Right ventricle myocardium inferior (tissue), 1 donor: ENCODE measurements around the gene TGM3. TPM values are rescaled to one million over a fixed set of nuclear protein-coding genes. Genes with fewer than 3 reads are reported as not detected.
"Not testable (repeated sequence)": the region's sequence is repeated elsewhere in the genome, so short reads cannot be mapped to it uniquely, and the experiment has no call there.

ENCODE experiments used
- ATAC-seq: fragments of 200-7000 bp; cut with Tn5 transposase; one replicate; pipeline ENCODE4 v1.9.1; 2020; ENCODE audit warnings: mild to moderate bottlenecking, moderate library complexity
- DNase-seq: peaks from one replicate; pipeline ENCODE4 v3.0.0; 2021; ENCODE audit errors: missing footprints
- intact Hi-C: fragments of 100-400 bp; cut with DNase I; formaldehyde crosslinking; loops from one replicate; pipeline ENCODE4 v1.11.0; 2022
- long read RNA-seq: library from polyadenylated mRNA; unstranded; transcript quantifications from one replicate; pipeline ENCODE4 v2.0.0, GENCODE V29; 2021
- total RNA-seq: library from RNA; stranded (reverse); fragmentation: NEBNext Ultra II Directional; extraction: Animal tissue kit (Norgen Biotek cat#: 25700); gene quantifications from one replicate; pipeline ENCODE4 v1.2.1, GENCODE V29; 2021
- donor health status: DM: no; HTN: yes; CAD: no; lungs with severe emphysema.

The TGM3 gene, protein sequence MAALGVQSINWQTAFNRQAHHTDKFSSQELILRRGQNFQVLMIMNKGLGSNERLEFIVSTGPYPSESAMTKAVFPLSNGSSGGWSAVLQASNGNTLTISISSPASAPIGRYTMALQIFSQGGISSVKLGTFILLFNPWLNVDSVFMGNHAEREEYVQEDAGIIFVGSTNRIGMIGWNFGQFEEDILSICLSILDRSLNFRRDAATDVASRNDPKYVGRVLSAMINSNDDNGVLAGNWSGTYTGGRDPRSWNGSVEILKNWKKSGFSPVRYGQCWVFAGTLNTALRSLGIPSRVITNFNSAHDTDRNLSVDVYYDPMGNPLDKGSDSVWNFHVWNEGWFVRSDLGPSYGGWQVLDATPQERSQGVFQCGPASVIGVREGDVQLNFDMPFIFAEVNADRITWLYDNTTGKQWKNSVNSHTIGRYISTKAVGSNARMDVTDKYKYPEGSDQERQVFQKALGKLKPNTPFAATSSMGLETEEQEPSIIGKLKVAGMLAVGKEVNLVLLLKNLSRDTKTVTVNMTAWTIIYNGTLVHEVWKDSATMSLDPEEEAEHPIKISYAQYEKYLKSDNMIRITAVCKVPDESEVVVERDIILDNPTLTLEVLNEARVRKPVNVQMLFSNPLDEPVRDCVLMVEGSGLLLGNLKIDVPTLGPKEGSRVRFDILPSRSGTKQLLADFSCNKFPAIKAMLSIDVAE
- total RNA-seq = not detected
- long read RNA-seq = 0 reads

DNA sequence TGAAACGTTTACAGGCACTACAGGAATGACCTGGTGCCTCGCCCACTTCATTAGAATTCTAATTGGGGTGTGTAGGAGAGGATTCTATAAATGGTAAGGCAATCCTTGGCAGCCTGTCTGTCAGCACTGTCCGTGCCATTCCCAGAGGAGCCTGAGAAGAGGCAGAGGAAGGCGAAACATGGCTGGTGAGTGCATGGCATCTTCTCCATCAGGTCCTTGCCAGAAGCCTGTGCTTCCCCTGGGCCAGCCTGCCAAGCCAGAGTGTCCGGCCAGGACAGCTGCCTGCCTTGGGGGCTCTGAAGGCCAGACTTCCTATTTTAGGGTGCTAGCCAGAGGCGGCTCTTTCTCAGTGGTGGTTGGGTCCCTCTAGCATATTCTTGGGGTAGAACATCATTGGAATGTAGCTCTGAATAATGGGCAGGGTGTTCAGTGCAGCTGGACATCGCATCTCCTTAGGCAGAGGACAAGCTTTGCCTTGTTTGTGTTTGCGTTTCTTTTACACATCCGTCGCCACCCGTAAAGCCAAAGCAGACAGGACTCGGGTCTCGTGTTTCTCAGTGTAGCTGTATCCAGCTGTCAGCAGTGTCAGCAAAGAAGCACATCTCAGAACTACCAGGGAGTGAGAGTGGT lies at the start of gene TGM3:
TGM3 (plus strand) TSS at position 116 of the 630 bp plus-strand sequence; CDS start at position 179, 63 bp downstream.
- no peak for DNase-seq
- intact Hi-C loops = no loop called here
- no peak for ATAC-seq

DNA sequence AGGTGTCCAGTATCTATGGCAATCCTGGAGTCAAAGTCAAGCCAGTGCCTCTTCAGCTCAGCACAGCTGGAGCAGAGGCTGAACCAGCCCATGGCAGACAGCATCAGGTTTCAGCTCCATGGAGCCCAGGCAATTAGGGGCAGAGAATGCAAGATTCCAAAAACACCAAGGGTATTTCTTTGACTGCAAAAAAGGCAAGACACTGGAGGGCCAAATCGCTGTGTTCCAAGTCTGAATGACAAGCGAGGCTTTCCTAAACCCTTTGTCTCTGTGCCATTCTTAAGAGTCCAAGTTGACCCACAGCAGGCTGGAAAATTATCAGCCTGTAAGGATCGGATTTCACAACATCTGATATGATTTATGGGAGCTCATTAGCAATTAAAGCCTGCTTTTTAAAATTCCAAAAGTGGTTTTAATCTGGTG lies 49.7 kb upstream of the TGM3 start:
- no peak for DNase-seq
- ATAC-seq = no peak
- intact Hi-C loops = no loop called here

DNA sequence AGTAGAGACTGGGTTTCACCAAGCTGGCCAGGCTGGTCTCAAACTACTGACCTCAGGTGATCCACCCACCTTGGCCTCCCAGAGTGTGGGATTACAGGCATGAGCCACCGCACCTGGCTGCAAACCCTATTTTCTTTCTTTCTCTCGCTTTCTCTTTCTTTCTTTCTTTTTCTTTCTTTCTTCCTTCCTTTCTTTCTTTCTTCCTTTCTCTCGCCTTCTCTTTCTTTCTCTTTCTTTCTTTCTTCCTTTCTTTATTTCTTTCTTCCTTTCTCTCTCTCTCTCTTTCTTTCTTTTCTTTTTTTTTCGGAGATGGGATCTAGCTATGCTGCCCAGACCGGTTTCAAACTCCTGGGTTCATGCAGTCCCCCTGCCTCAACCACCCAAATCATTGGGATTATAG lies 47.0 kb upstream of the TGM3 start:
- DNase-seq (no peak), ATAC-seq (no peak)
- intact Hi-C loops = no loop called here

DNA sequence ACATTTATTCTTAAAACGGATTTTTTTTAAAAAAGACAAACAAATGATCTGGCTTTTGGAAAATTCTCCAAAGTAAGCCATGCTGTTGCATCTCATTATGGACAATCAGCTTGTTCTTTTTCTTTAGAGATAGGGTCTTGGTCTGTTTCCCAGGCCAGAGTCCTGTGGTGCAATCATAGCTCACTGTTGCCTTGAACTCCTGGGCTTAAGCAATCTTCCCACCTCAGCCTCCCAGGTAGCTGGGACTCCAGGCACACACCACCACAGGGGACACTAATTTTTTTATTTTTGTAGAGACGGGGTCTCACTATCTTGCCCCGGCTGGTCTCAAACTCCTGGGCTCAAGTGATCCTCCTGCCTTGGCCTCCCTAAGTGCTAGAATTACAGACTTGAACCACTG lies 45.9 kb upstream of the TGM3 start:
- ATAC-seq (no peak), DNase-seq (no peak)
- intact Hi-C loops = no loop called here

DNA sequence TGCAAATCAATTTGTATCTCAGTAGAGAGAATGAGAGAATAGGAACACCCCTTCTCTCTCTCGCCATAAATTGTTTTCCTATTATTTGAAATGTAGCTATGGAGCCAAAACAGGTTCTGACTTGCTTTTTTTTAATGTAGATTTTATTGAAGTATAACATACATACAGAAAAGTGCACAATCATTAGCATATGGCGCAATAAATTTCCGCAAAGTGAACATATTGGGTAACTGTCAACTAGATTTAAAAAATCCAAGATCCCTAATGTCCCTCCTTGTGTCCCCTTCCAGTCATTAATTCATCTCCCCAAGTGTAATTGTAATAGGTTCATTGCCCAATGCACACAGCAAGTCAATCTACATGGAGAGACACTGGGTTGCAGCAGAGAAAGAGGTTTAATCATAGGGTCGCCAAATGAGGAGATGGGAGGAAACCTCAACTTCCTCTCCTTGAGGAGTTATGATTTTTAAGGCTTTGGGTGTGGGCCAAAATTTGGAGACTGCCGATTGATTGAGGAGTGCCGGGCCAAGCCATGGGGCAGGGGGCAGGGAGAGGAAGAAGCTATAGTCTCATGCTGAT lies 43.3 kb upstream of the TGM3 start:
- DNase-seq (no peak), ATAC-seq (no peak)
- intact Hi-C loops = no loop called here

DNA sequence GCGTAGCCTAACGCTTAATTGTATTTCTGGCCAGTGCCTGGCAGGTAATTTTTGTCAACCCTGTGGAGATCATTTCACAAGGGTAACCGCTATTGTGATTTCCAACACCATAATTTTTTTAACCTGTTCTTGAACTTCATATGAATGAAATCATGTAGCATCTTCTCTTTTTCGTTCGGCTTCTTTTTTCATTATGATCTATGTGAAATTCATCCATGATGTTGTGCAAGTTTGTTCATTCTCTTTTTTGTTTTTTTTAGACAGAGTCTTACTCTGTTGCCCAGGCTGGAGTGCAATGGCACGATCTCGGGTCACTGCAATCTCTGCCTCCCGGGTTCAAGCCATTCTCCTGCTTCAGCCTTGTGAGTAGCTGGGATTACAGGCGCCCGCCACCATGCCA lies 42.5 kb upstream of the TGM3 start:
- intact Hi-C loops = no loop called here
- ATAC-seq (no peak), DNase-seq (no peak)

DNA sequence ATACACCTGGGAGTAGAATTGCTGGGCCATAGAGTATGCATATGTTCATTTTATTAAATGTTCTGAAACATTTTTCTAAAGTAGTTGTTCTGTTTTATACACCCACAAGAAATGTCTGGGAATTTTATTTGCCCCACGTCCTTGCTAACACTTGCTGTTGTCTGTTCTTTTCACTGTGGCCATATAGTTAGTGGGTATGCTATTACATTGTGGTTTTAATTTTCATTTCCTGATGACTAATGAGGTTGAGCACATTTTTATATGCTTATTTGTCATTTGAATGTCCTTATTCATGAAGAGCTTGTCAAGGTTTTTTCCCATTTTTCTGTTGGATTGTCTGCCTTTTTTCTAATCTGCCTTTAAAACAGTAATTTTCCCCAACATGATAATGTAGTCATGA lies 41.5 kb upstream of the TGM3 start:
- ATAC-seq = no peak
- intact Hi-C loops = no loop called here

DNA sequence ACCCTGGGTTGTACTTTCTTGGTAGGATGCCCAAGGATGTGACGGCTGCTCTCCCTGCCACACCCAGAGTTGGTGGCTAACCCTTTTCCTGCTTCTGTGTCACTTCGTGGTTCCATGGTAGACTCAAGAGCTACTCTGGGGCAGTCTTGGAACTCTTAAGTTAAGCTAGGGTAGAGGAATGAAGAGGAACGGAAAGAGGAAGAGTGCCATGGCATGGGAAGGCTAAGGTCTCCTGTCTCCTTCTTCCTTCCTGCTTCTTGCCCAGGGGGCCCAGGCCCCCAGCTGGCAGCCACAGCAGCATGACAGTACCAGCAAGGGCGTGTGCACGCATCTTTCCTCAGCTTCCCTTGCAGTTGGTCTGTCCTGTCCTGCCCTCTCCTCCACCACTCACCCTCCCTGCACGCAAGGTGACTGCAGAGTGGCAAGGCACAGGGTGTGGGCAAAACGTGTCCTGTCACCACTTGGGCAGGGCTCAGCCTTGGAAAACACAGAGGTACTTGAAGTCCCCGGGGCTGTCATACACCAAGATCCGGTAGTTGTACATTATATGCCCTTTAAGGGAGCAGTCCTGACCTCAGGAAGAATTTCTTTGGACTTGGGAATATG lies 39.8 kb upstream of the TGM3 start:
- DNase-seq (no peak), ATAC-seq (peak; percentile 28)
- intact Hi-C loops = no loop called here

More for the DNA sequence above, 41.5 kb upstream of the TGM3 start:
- no peak for DNase-seq

DNA sequence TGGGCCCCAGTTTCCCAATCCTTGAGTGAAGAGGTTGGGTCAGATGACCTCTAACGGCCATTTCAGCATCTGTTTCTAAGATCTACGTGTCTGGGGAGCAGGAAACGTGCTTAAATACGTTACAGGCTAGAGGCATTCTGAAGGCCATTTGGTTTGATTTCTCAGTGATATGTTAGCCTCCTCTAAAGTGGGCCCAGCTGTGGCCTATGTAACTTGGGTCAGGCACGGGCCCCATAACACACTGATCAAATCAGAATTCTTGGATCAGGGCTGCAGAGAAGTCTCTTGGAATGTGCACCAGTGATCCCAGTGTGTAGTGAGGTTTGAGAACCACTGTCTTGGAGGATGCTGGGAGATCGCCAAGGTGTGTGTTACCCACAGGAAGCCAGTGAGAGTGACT lies 36.1 kb upstream of the TGM3 start:
- intact Hi-C loops = no loop called here
- no peak for ATAC-seq
- no peak for DNase-seq

DNA sequence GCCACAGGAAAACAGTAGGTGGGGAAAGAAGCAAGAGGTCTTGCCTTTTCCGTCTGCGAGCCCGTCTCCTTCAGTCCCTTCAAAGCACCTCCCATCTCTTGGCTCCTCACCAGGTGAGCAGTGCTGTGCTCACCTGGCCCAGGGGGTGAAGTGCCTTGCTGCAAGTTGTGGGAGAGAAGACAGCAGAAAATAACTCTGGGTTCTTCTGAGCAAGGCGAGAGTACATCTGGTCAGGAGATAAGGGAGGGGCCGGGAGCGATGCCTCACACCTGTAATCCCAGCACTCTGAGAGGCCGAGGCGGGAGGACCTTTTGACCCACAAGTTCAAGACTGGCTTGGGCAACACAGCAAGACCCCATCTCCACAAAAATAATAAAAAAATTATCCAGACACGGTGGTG lies 35.6 kb upstream of the TGM3 start:
- intact Hi-C loops = no loop called here
- no peak for ATAC-seq
- no peak for DNase-seq

DNA sequence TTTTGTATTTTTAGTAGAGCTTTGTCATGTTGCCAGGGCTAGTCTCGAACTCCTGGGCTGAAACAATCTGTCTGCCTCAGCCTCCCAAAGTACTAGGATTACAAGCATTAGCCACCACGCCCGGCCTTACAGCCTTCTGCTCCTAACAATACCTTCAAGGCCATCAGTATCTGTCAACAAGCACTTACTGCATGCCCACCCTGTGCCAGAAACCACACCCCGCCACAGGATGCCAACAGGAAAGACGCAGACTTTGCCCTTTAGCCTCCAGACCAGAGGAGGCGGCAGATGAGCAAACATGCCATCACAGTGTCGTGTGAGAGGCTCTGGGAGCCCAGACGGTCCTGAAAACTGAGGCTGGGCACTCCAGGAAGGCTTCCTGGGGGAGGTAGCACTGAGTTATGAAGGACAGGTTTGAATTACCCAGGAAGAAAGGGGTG lies 34.7 kb upstream of the TGM3 start:
- ATAC-seq (no peak), DNase-seq (no peak)
- intact Hi-C loops = no loop called here

DNA sequence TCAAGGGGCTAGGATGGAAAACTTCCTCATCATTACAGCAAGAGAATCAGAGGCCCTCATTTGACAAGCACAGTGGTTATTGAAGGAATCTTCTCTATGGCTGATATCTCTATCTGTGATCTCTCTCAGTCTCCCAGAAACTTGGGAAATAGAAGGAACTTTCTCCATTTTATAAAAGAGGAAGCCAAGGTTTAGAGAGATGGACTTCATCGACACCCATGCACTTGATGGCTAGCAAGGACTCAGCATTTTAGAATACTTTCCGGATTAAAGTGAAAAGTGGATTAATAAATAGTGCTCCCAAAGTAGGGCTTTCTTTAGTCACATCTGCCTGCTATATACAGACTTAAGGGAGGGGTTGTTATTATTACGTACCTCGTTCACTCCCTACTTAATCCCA lies 34.2 kb upstream of the TGM3 start:
- no peak for ATAC-seq
- intact Hi-C loops = no loop called here

DNA sequence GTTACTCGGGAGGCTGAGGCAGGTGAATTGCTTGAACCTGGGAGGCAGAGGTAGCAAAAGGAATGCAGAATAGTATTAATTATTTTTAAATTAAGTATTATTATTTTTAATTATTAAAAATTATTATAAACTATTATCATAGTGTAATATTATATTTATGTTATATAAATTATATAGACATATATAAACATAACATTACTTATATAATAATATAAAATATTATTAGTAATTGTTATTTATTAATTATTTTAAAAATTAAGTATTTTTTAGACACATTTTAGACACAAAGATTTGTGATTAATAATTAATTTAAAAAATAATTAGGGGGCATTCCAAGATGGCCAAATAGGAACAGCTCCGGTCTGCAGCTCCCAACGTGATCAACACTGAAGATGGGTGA lies 31.7 kb upstream of the TGM3 start:
- intact Hi-C loops = no loop called here
- ATAC-seq = no peak
- no peak for DNase-seq

More for the DNA sequence above, 34.2 kb upstream of the TGM3 start:
- DNase-seq = no peak

DNA sequence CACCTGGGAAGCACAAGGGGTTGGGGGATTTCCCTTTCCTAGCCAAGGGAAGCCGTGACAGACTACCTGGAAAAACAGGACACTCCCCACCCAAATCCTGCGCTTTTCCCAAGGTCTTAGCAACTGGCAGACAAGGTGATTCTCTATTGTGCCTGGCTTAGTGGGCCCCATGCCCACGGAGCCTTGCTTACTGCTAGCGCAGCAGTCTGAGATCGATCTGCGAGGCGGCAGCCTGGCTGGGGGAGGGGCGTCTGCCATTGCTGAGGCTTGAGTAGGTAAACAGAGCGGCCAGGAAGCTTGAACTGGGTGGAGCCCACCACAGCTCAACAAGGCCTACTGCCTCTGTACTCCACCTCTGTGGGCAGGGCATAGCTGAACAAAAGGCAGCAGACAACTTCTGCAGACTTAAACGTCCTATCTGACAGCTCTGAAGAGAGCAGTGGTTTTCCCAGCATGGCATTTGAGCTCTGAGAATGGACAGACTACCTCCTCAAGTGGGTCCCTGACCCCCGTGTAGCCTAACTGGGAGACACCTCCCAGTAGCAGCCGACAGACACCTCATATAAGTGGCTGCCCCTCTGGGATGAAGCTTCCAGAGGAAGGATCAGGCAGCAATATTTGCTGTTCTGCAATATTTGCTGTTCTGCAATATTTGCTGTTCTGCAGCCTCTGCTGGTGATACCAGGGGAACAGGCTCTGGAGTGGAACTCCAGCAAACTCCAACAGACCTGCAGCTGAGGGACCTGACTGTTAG lies 31.0 kb upstream of the TGM3 start:
- intact Hi-C loops, ATAC-seq, DNase-seq: not testable (repeated sequence)

DNA sequence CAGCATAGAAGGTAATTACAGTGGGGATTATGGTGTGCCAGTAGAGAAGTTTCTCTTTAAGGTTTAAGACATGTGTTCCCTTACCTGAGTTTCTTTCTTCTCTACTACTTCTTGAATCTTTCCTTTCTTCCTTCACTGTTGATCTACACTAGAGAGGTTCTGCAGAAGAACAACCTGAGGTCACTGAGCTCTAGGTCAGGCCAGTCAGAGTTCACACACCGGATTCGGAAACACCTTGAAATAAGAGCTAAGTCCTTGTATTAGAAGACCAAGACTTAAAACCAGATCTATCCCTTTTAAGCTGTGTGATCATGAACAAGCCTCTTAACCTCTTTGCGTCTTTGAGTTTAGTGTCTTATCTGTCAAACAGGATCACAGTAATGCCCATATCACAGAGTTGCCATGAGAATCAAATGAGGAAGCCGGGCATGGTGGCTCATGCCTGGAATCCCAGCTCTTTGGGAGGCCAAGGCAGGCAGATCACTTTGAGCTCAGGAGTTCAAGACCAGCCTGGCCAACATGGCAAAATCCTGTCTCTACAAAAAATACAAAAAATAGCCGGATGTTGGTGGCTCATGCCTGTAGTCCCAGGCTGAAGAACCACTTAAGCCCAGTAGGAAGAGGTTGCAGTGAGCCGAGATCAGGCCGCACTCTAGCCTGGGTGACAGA lies 22.0 kb upstream of the TGM3 start:
- intact Hi-C loops = no loop called here
- no peak for ATAC-seq
- DNase-seq = no peak

DNA sequence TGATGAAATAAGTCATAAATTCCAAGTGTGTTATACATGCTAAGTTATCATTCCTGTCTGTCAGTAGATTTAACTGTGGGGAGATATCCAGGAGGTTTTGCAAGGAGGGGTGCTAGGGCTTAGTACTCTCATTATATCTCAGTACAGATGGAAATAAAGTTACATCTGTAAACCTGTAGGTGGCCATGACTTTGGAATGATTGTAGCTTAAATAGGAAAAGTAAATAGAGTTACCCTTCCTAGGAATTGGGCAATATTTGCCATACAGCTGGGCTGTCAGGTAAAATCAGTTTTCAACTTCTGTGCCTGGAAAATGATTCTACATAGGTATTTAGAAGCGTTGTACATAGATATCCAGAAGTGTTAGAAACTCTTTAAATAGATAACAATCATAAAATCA lies 19.8 kb upstream of the TGM3 start:
- DNase-seq = no peak
- intact Hi-C loops = no loop called here
- no peak for ATAC-seq

DNA sequence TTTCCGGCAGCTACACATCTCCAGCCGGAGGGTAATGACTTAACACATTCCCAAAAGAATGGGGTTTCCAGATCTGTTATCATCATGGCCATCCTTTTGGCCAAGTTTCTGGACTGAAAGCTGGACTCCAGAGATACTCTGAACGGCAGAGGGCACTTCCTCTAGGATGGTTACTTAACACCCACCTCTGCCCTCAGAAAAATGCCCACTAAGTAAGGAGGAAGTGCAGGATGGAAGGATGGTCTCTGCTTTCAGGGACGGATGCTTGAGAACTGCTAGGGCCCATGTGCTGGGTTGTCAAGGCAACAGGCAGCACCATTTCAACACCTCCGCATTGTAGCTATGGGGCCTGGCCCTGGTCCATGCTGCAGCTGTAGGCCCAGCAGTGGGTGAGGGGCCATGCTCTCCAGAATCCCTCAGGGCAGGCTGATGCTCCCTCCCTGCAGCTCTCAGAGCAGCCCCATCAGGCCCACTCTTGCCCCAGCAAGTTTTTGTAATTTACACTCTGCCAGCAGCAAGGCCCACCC lies 16.5 kb upstream of the TGM3 start:
- DNase-seq (no peak), ATAC-seq (no peak)
- intact Hi-C loops = no loop called here

DNA sequence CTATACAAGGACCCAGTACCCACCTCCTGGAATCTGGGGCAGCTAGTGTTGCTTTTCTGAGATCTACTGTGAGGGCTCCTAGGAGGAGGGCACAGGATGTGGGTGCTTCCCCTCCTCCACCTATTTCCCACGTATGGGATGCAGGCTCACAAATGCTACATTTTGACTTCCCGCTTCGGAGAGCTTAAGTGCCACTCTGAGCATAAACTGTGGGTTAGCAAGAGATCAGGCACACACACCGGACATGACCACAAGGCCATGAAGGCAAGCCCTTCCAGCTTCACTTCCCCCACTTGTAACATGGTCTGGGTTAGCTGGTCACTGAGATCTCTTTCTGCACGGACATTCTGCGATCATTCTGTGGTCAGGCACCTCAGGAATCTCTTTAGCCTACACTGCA lies 15.7 kb upstream of the TGM3 start:
- no peak for ATAC-seq
- intact Hi-C loops = no loop called here
- DNase-seq = no peak
